A673 (cell line): Measurements from ENCODE around the gene CDK11B. TPM values are rescaled to one million over a fixed set of nuclear protein-coding genes. Genes with fewer than 3 reads are reported as not detected.

Source experiments
- BruUV-seq: library from RNA; stranded (reverse); fragments of 400-500 nt; replicated peaks from 2 replicates; lab custom pipeline; 2021; lab: Mats Ljungman, UMichigan
- CTCF ChIA-PET: fragments of 300-600 bp; sonication (Branson Sonifier 250); formaldehyde crosslinking; loops from one replicate; lab custom pipeline; 2022; ENCODE audit warnings: antibody characterized with exemption; lab: Charles Lee
- POLR2A ChIA-PET: fragments of 300-600 bp; sonication (Branson Sonifier 250); formaldehyde crosslinking; loops from one replicate; lab custom pipeline; 2022; ENCODE audit warnings: antibody characterized with exemption; ENCODE audit not compliant: low non-redundant PET; lab: Charles Lee
- DNase-seq: peaks from one replicate; pipeline ENCODE4 v3.0.0-alpha.2; 2015; ENCODE audit warnings: low spot score
- H3K27ac ChIP-seq: fragments of 200-600 bp; sonication (generic); 2 replicates; pipeline ENCODE4 v1.5.1; 2016; ENCODE audit warnings: mixed run types, low read depth, mild to moderate bottlenecking, mixed read lengths, antibody characterized with exemption, low read length; ENCODE audit not compliant: poor library complexity, severe bottlenecking
- H3K27me3 ChIP-seq: fragments of 200-600 bp; sonication (generic); replicated peaks from 2 replicates; pipeline ENCODE4 v1.6.1; 2017; ENCODE audit warnings: mixed run types, low read depth, mild to moderate bottlenecking, mixed read lengths, antibody characterized with exemption, low read length; ENCODE audit not compliant: insufficient read depth, poor library complexity
- H3K36me3 ChIP-seq: fragments of 200-600 bp; sonication (generic); 2 replicates; pipeline ENCODE4 v1.6.1; 2016; ENCODE audit warnings: mixed run types, mild to moderate bottlenecking, mixed read lengths, antibody characterized with exemption, low read length; ENCODE audit not compliant: insufficient read depth, poor library complexity, severe bottlenecking
- H3K4me1 ChIP-seq: fragments of 200-600 bp; sonication (generic); 2 replicates; pipeline ENCODE4 v1.6.1; 2017; ENCODE audit warnings: mixed run types, mild to moderate bottlenecking, mixed read lengths, antibody characterized with exemption, low read length; ENCODE audit not compliant: insufficient read depth, poor library complexity, severe bottlenecking
- H3K4me3 ChIP-seq: fragments of 200-600 bp; sonication (generic); 2 replicates; pipeline ENCODE4 v1.5.1; 2016; ENCODE audit warnings: low read depth, mixed run types, mild to moderate bottlenecking, mixed read lengths, low read length; ENCODE audit not compliant: poor library complexity, severe bottlenecking
- H3K9me3 ChIP-seq: fragments of 200-600 bp; sonication (generic); 2 replicates; pipeline ENCODE4 v1.6.1; 2016; ENCODE audit warnings: mixed run types, low read depth, mild to moderate bottlenecking, mixed read lengths, antibody characterized with exemption, low read length; ENCODE audit not compliant: poor library complexity, severe bottlenecking
- EZH2 ChIP-seq: fragments of 200-600 bp; sonication (generic); IDR thresholded peaks from 2 replicates; pipeline ENCODE4 v1.6.1; 2017; ENCODE audit warnings: borderline replicate concordance, low read depth, mild to moderate bottlenecking, mixed read lengths, antibody characterized with exemption, low read length; ENCODE audit not compliant: poor library complexity, severe bottlenecking
- intact Hi-C: fragments of 100-400 bp; cut with micrococcal nuclease; formaldehyde crosslinking; loops from one replicate; pipeline ENCODE4 v1.10.0; 2022; ENCODE audit not compliant: unreplicated experiment
- total RNA-seq: library from RNA; stranded (reverse); gene quantifications from 2 replicates; pipeline ENCODE4 v1.2.3, GENCODE V29; 2021
- TF ChIP-seq, protein P1 (sequence below): fragments of 300-800, 200-600 bp; sonication (generic); conservative IDR thresholded peaks from 2 replicates; pipeline ENCODE4 v1.5.1; 2017; ENCODE audit warnings: low read depth, mild to moderate bottlenecking, antibody characterized with exemption, low read length, moderate library complexity, mixed read lengths

The CDK11B gene
- total RNA-seq, 1 experiment from 2014 or later, result 38.1 TPM

- H3K9me3 ChIP-seq, result no peaks in the 10 kb centered on the region
- H3K27me3 ChIP-seq, result no peaks in the 10 kb centered on the region
- TF ChIP-seq, protein P1, sequence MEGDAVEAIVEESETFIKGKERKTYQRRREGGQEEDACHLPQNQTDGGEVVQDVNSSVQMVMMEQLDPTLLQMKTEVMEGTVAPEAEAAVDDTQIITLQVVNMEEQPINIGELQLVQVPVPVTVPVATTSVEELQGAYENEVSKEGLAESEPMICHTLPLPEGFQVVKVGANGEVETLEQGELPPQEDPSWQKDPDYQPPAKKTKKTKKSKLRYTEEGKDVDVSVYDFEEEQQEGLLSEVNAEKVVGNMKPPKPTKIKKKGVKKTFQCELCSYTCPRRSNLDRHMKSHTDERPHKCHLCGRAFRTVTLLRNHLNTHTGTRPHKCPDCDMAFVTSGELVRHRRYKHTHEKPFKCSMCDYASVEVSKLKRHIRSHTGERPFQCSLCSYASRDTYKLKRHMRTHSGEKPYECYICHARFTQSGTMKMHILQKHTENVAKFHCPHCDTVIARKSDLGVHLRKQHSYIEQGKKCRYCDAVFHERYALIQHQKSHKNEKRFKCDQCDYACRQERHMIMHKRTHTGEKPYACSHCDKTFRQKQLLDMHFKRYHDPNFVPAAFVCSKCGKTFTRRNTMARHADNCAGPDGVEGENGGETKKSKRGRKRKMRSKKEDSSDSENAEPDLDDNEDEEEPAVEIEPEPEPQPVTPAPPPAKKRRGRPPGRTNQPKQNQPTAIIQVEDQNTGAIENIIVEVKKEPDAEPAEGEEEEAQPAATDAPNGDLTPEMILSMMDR, result no peak
- TF ChIP-seq EZH2, result no peak
- POLR2A ChIA-PET, result no interaction called here
- no peaks in the 10 kb centered on the region for H3K4me1 ChIP-seq
- H3K27ac ChIP-seq, result no peak overlapping the region
- no peaks in the 10 kb centered on the region for H3K36me3 ChIP-seq
- CTCF ChIA-PET, result no interaction called here
- no peak overlapping the region for H3K4me3 ChIP-seq
- no peak for DNase-seq
- BruUV-seq, result no TSS peak
- intact Hi-C loops, result no loop called here
Measured at GRCh38 chr1:1602968-1603506, 55.8 kb downstream of the CDK11B start.

- BruUV-seq, result no TSS peak
- intact Hi-C loops, result no loop called here
- ChIA-PET POLR2A (no interaction called here), CTCF (no interaction called here)
- Histone ChIP-seq H3K4me1 (no peaks in the 10 kb centered on the region), H3K36me3 (no peaks in the 10 kb centered on the region), H3K27me3 (no peaks in the 10 kb centered on the region), H3K9me3 (no peaks in the 10 kb centered on the region), H3K27ac (no peak overlapping the region), H3K4me3 (no peak overlapping the region)
- no peak for DNase-seq
- TF ChIP-seq EZH2, result no peak
- TF ChIP-seq, protein P1, result no peak
Measured at GRCh38 chr1:1602304-1602967, 56.4 kb downstream of the CDK11B start.

GRCh38 chr1:1601564-1602303 lies 57.1 kb downstream of the CDK11B start:
- Histone ChIP-seq H3K27me3 (no peaks in the 10 kb centered on the region), H3K36me3 (no peaks in the 10 kb centered on the region), H3K9me3 (no peaks in the 10 kb centered on the region), H3K4me3 (no peak overlapping the region), H3K27ac (no peak overlapping the region), H3K4me1 (no peaks in the 10 kb centered on the region)
- BruUV-seq, result no TSS peak
- CTCF ChIA-PET, result no interaction called here
- POLR2A ChIA-PET, result no interaction called here
- intact Hi-C loops, result no loop called here
- TF ChIP-seq, protein P1, result no peak
- TF ChIP-seq EZH2, result no peak
- DNase-seq, result no peak
